H1 (cell line): ENCODE data around the gene HRCT1. TPM values are rescaled to one million over a fixed set of nuclear protein-coding genes. Genes with fewer than 3 reads are reported as not detected.
"Not testable (repeated sequence)": the region's sequence is repeated elsewhere in the genome, so short reads cannot be mapped to it uniquely, and the experiment has no call there.

Source experiments
- CTCF ChIA-PET: fragments of 300-600 bp; sonication (Branson Sonifier 250); formaldehyde crosslinking; loops from one replicate; lab custom pipeline; 2021; ENCODE audit not compliant: partially characterized antibody; lab: Charles Lee
- POLR2A ChIA-PET: fragments of 300-600 bp; sonication (Branson Sonifier 250); formaldehyde crosslinking; loops from one replicate; lab custom pipeline; 2021; ENCODE audit warnings: inconsistent platforms; ENCODE audit not compliant: partially characterized antibody; lab: Charles Lee
- DNase-seq, 2 experiments: peaks; one replicate each; pipeline versions ENCODE4 v3.0.0 to v3.0.0-alpha.2; 2010 to 2022; ENCODE audit warnings: low spot score in 2 of 2, low read depth in 1 of 2, mixed read lengths in 1 of 2
- FAIRE-seq: peaks from 2 replicates; lab custom pipeline; 2011; peaks lifted over from hg19 to GRCh38; lab: Jason Lieb, UNC
- H2AFZ ChIP-seq: 2 replicates; pipeline ENCODE4 v1.8.1; 2012; ENCODE audit warnings: low read length, inconsistent platforms
- H2AK5ac ChIP-seq: 2 replicates; pipeline ENCODE4 v1.6.1; 2013; ENCODE audit warnings: low read depth, low read length
- H2BK120ac ChIP-seq: replicated peaks from 2 replicates; pipeline ENCODE3; 2013; ENCODE audit warnings: low read depth, low read length, inconsistent platforms
- H2BK12ac ChIP-seq: 2 replicates; pipeline ENCODE4 v1.6.1; 2013; ENCODE audit warnings: low read depth, low read length
- H2BK15ac ChIP-seq: 2 replicates; pipeline ENCODE4 v1.6.1; 2013; ENCODE audit warnings: low read length
- H2BK20ac ChIP-seq: 2 replicates; pipeline ENCODE4 v1.6.1; 2013; ENCODE audit warnings: low read length
- H2BK5ac ChIP-seq: 2 replicates; pipeline ENCODE4 v1.6.1; 2013; ENCODE audit warnings: low read depth, low read length
- H3K14ac ChIP-seq: 2 replicates; pipeline ENCODE4 v1.6.1; 2013; ENCODE audit warnings: inconsistent platforms; ENCODE audit not compliant: insufficient read length
- H3K18ac ChIP-seq: 2 replicates; pipeline ENCODE4 v1.6.1; 2013; ENCODE audit warnings: low read length; ENCODE audit errors: extremely low read depth
- H3K23ac ChIP-seq: 2 replicates; pipeline ENCODE4 v1.6.1; 2013; ENCODE audit warnings: inconsistent platforms; ENCODE audit not compliant: insufficient read length
- H3K23me2 ChIP-seq: 2 replicates; pipeline ENCODE4 v1.6.1; 2013; ENCODE audit warnings: low read depth, low read length
- H3K27ac ChIP-seq: 2 replicates; pipeline ENCODE4 v1.6.1; 2011; ENCODE audit warnings: low read depth, low read length, inconsistent platforms
- H3K27me3 ChIP-seq, 4 experiments: replicated peaks in 1 of 4; 1 replicate in 1 of 4; 2 replicates in 3 of 4; pipeline versions ENCODE4 v1.6.1 to v1.8.1; 2011 to 2013; ENCODE audit warnings: low read length in 3 of 4, mild to moderate bottlenecking in 3 of 4, inconsistent platforms in 2 of 4, mixed read lengths in 2 of 4, moderate library complexity in 1 of 4; ENCODE audit not compliant: control insufficient read depth in 3 of 4, insufficient read depth in 3 of 4; ENCODE audit errors: extremely low read depth in 1 of 4
- H3K36me3 ChIP-seq, 4 experiments: 2 replicates each; pipeline versions ENCODE4 v1.6.1 to v1.8.1; 2011 to 2013; ENCODE audit warnings: mild to moderate bottlenecking in 4 of 4, low read length in 3 of 4, moderate library complexity in 2 of 4, control low read depth in 1 of 4, inconsistent platforms in 1 of 4; ENCODE audit not compliant: insufficient read depth in 4 of 4, control insufficient read depth in 2 of 4
- H3K4ac ChIP-seq: replicated peaks from 2 replicates; pipeline ENCODE3; 2013; ENCODE audit warnings: low read length, low read depth, mixed read lengths, inconsistent platforms; ENCODE audit not compliant: insufficient read length
- H3K4me1 ChIP-seq, 4 experiments: replicated peaks in 1 of 4; 1 replicate in 1 of 4; 2 replicates in 3 of 4; pipeline versions ENCODE4 v1.6.1 to v1.8.1; 2011 to 2013; ENCODE audit warnings: low read length in 3 of 4, inconsistent platforms in 2 of 4, mixed read lengths in 1 of 4; ENCODE audit not compliant: insufficient read depth in 4 of 4, control insufficient read depth in 3 of 4
- H3K4me2 ChIP-seq, 2 experiments: 2 replicates each; pipeline versions ENCODE4 v1.6.1 to v1.8.1; 2011 to 2013; ENCODE audit warnings: low read depth in 2 of 2, low read length in 2 of 2, control low read depth in 1 of 2, inconsistent platforms in 1 of 2, mild to moderate bottlenecking in 1 of 2; ENCODE audit not compliant: insufficient read depth in 1 of 2
- H3K4me3 ChIP-seq, 4 experiments: fragments of 200-600, 300-600 bp in 1 of 4; sonication (generic), shearing (Covaris generic), sonication (Bioruptor Twin) in 1 of 4; 2 replicates each; pipeline versions ENCODE4 v1.5.1 to v1.8.1; 2011 to 2016; ENCODE audit warnings: low read length in 4 of 4, low read depth in 3 of 4, control low read depth in 2 of 4, inconsistent platforms in 2 of 4, mild to moderate bottlenecking in 2 of 4, mixed read lengths in 1 of 4, moderate library complexity in 1 of 4; ENCODE audit not compliant: insufficient read depth in 2 of 4; ENCODE audit errors: extremely low read depth in 1 of 4
- H3K56ac ChIP-seq: replicated peaks from 2 replicates; pipeline ENCODE3; 2013; ENCODE audit warnings: low read depth, mild to moderate bottlenecking, mixed read lengths, low read length, inconsistent platforms; ENCODE audit not compliant: insufficient read length
- H3K79me1 ChIP-seq: 2 replicates; pipeline ENCODE4 v1.6.1; 2013; ENCODE audit warnings: low read depth, low read length, control low read depth
- H3K79me2 ChIP-seq, 2 experiments: 2 replicates each; pipeline versions ENCODE4 v1.6.1 to v1.8.1; 2012 to 2013; ENCODE audit warnings: low read length in 2 of 2, mild to moderate bottlenecking in 2 of 2, inconsistent platforms in 1 of 2; ENCODE audit not compliant: insufficient read depth in 2 of 2, control insufficient read depth in 1 of 2
- H3K9ac ChIP-seq, 4 experiments: replicated peaks in 1 of 4; 1 replicate in 1 of 4; 2 replicates in 3 of 4; pipeline versions ENCODE4 v1.6.1 to v1.8.1; 2011 to 2013; ENCODE audit warnings: low read depth in 3 of 4, low read length in 3 of 4, control low read depth in 2 of 4, mild to moderate bottlenecking in 2 of 4, moderate library complexity in 2 of 4, inconsistent platforms in 1 of 4; ENCODE audit errors: extremely low read depth in 1 of 4
- H3K9me3 ChIP-seq, 2 experiments: 2 replicates each; pipeline versions ENCODE4 v1.6.1 to v1.8.1; 2012 to 2013; ENCODE audit warnings: mild to moderate bottlenecking in 2 of 2, moderate library complexity in 2 of 2, control low read depth in 1 of 2, inconsistent platforms in 1 of 2, low read depth in 1 of 2, low read length in 1 of 2, mixed read lengths in 1 of 2; ENCODE audit not compliant: insufficient read depth in 2 of 2
- H4K20me1 ChIP-seq, 2 experiments: replicated peaks in 1 of 2; 2 replicates each; pipeline versions ENCODE3 to v1.8.1; 2011 to 2013; ENCODE audit warnings: inconsistent platforms in 2 of 2, low read length in 2 of 2, mild to moderate bottlenecking in 1 of 2; ENCODE audit not compliant: insufficient read depth in 2 of 2, control insufficient read depth in 1 of 2
- H4K5ac ChIP-seq: 2 replicates; pipeline ENCODE4 v1.6.1; 2013; ENCODE audit warnings: low read length, low read depth, mixed read lengths, inconsistent platforms; ENCODE audit not compliant: insufficient read length
- H4K8ac ChIP-seq: 2 replicates; pipeline ENCODE4 v1.8.0; 2013; ENCODE audit warnings: mild to moderate bottlenecking, moderate library complexity, low read length, inconsistent platforms; ENCODE audit not compliant: insufficient read depth; ENCODE audit errors: extremely low read depth
- H4K91ac ChIP-seq: replicated peaks from 2 replicates; pipeline ENCODE3; 2013; ENCODE audit warnings: low read length, mixed read lengths, inconsistent platforms; ENCODE audit not compliant: insufficient read length
- polyA plus RNA-seq, 7 experiments: library from polyadenylated mRNA; depleted of rRNA in 3 of 7; stranded (reverse) in 5 of 7; unstranded in 2 of 7; fragments of >200 nt in 5 of 7; fragments of 200-250 nt in 2 of 7; gene quantifications; 1 replicate in 5 of 7; 2 replicates in 1 of 7; 4 replicates in 1 of 7; pipeline versions ENCODE4 v1.2.1 to v1.2.3, GENCODE V29; 2011 to 2013; ENCODE audit warnings: missing spikeins in 2 of 7, mixed read lengths in 2 of 7
- total RNA-seq: library from RNA; stranded (reverse); fragmentation: NEBNext Ultra II Directional; extraction: Animal tissue kit (Norgen Biotek cat#: 25700); gene quantifications from 2 replicates; pipeline ENCODE4 v1.2.1, GENCODE V29; 2021

HRCT1 gene
- total and polyA plus RNA-seq, 2 of the 8 experiments (the other 6 are each of a cell fraction or from before 2014, with no cell fraction given): not detected

- H3K79me2 ChIP-seq, H3K4ac ChIP-seq, H3K56ac ChIP-seq, H2BK12ac ChIP-seq, H2AK5ac ChIP-seq, H3K27me3 ChIP-seq, H4K20me1 ChIP-seq, H3K36me3 ChIP-seq, H3K18ac ChIP-seq, H3K23ac ChIP-seq, H3K4me3 ChIP-seq, H4K91ac ChIP-seq, H3K79me1 ChIP-seq, DNase-seq, H3K14ac ChIP-seq, H3K27ac ChIP-seq, FAIRE-seq, POLR2A ChIA-PET, H3K23me2 ChIP-seq, CTCF ChIA-PET, H2BK20ac ChIP-seq, H2BK120ac ChIP-seq, H2BK5ac ChIP-seq, H3K4me2 ChIP-seq, H4K8ac ChIP-seq, H4K5ac ChIP-seq, H2BK15ac ChIP-seq, H3K9me3 ChIP-seq, H3K9ac ChIP-seq, H2AFZ ChIP-seq: not testable (repeated sequence)
- peaks cover 6 to 15% (median 11%) of the 10 kb centered on the region in 4 experiments for H3K4me1 ChIP-seq
Measured at GRCh38 chr9:35913429-35913828, 7.4 kb downstream of the HRCT1 start.
